IMR-90 (cell line): Measurements from ENCODE around the gene GM2A.

ENCODE experiments used
- BHLHE40 ChIP-seq: fragments of 150-350 bp; IDR thresholded peaks from 2 replicates; pipeline ENCODE4 v1.6.1; 2016; ENCODE audit warnings: mild to moderate bottlenecking, low read depth, low read length
- CEBPB ChIP-seq: IDR thresholded peaks from 2 replicates; pipeline ENCODE4 v1.6.1; 2012; ENCODE audit warnings: low read depth, low read length, improper control_type of control experiment
- FOS ChIP-seq: fragments of 150-350 bp; IDR thresholded peaks from 2 replicates; pipeline ENCODE4 v1.6.1; 2016; ENCODE audit warnings: low read depth, low read length
- MAFK ChIP-seq: IDR thresholded peaks from 2 replicates; pipeline ENCODE4 v1.6.1; 2012; ENCODE audit warnings: low read depth, low read length, improper control_type of control experiment
- MXI1 ChIP-seq: IDR thresholded peaks from 2 replicates; pipeline ENCODE4 v1.6.1; 2012; ENCODE audit warnings: low read depth, mild to moderate bottlenecking, low read length, moderate library complexity, borderline replicate concordance
- POLR2A ChIP-seq: IDR thresholded peaks from 2 replicates; pipeline ENCODE4 v1.6.1; 2012; ENCODE audit warnings: mild to moderate bottlenecking, low read depth, low read length
- RAD21 ChIP-seq: IDR thresholded peaks from 2 replicates; pipeline ENCODE4 v1.6.1; 2012; ENCODE audit warnings: low read length, improper control_type of control experiment
- RCOR1 ChIP-seq: IDR thresholded peaks from 2 replicates; pipeline ENCODE4 v1.6.1; 2012; ENCODE audit warnings: mild to moderate bottlenecking, low read length, improper control_type of control experiment; ENCODE audit not compliant: insufficient replicate concordance
- TF ChIP-seq, protein P1 (sequence below): conservative IDR thresholded peaks from 2 replicates; pipeline ENCODE4 v1.5.1; 2012; ENCODE audit warnings: mild to moderate bottlenecking, low read depth, low read length, improper control_type of control experiment
- TF ChIP-seq, protein P2 (sequence below): fragments of 150-350 bp; IDR thresholded peaks from 2 replicates; pipeline ENCODE4 v1.6.1; 2017; ENCODE audit warnings: mild to moderate bottlenecking, antibody characterized with exemption, low read length, low read depth

GRCh38 chr5:151313357-151313756 lies 60.4 kb downstream of the GM2A start:
- TF ChIP-seq, protein P1, sequence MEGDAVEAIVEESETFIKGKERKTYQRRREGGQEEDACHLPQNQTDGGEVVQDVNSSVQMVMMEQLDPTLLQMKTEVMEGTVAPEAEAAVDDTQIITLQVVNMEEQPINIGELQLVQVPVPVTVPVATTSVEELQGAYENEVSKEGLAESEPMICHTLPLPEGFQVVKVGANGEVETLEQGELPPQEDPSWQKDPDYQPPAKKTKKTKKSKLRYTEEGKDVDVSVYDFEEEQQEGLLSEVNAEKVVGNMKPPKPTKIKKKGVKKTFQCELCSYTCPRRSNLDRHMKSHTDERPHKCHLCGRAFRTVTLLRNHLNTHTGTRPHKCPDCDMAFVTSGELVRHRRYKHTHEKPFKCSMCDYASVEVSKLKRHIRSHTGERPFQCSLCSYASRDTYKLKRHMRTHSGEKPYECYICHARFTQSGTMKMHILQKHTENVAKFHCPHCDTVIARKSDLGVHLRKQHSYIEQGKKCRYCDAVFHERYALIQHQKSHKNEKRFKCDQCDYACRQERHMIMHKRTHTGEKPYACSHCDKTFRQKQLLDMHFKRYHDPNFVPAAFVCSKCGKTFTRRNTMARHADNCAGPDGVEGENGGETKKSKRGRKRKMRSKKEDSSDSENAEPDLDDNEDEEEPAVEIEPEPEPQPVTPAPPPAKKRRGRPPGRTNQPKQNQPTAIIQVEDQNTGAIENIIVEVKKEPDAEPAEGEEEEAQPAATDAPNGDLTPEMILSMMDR = no peak
- no peak for TF ChIP-seq POLR2A
- TF ChIP-seq, protein P2, sequence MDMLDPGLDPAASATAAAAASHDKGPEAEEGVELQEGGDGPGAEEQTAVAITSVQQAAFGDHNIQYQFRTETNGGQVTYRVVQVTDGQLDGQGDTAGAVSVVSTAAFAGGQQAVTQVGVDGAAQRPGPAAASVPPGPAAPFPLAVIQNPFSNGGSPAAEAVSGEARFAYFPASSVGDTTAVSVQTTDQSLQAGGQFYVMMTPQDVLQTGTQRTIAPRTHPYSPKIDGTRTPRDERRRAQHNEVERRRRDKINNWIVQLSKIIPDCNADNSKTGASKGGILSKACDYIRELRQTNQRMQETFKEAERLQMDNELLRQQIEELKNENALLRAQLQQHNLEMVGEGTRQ = no peak
- no peak for TF ChIP-seq RAD21
- no peak for TF ChIP-seq BHLHE40
- no peak for TF ChIP-seq MAFK
- TF ChIP-seq MXI1 = no peak
- no peak for TF ChIP-seq CEBPB
- no peak for TF ChIP-seq FOS
- no peak for TF ChIP-seq RCOR1
